ENCODE measurements around the gene SELENOH.

Gene SELENOH

DNA sequence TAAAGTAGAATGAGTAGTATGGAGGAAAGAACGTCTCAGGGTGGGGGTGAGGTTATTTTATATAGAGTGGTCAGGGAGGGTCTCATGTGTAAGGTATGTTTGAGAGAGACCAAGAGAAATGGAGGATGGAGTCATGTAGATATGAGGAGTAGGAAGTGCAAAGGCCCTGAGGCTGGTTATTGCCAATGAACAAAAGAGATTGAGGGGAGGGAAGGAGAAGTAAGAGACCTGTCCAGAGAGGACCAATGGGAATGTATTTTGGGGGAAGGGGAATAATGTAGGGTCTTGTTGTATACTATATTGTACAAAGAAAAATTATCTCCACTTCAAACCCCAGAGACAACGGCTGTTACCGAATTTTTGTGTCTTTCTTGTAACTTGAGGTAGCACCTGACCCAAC is 30.1 kb downstream of the SELENOH start:
- Histone ChIP-seq H3K27ac (ENCODE audit: low read length) (no peak overlapping the region), H4K20me1 (ENCODE audit: insufficient read depth, low read length) (no peaks in the 10 kb centered on the region), H2AFZ (ENCODE audit: low read length) (no peak overlapping the region), H3K36me3 (replicated peaks; ENCODE audit: insufficient read depth, low read length) (no peaks in the 10 kb centered on the region), H3K4me1 (ENCODE audit: low read length) (no peaks in the 10 kb centered on the region), H3K9me3 (replicated peaks; ENCODE audit: insufficient read depth, low read length) (no peaks in the 10 kb centered on the region), H3F3A (ENCODE audit: insufficient read depth, low read length) (no peaks in the 10 kb centered on the region), H3K79me2 (ENCODE audit: low read length) (no peaks in the 10 kb centered on the region), H3K9me2 (replicated peaks; ENCODE audit: insufficient read depth, low read length) (no peaks in the 10 kb centered on the region), H3K4me3 (ENCODE audit: low read length) (no peak overlapping the region), H3K9ac (ENCODE audit: low read length) (no peak overlapping the region), H3K4me2 (ENCODE audit: low read depth, low read length) (no peak overlapping the region), H3K27me3 (replicated peaks; ENCODE audit: insufficient read depth, low read length) (no peaks in the 10 kb centered on the region)
- TF ChIP-seq EZH2phosphoT487 (IDR thresholded peaks at IDR 0.05; ENCODE audit: low read length) (no peak), EZH2 (optimal IDR thresholded peaks at IDR 0.05; ENCODE audit: low read depth, low read length) (no peak)
- TF ChIP-seq, protein P1, sequence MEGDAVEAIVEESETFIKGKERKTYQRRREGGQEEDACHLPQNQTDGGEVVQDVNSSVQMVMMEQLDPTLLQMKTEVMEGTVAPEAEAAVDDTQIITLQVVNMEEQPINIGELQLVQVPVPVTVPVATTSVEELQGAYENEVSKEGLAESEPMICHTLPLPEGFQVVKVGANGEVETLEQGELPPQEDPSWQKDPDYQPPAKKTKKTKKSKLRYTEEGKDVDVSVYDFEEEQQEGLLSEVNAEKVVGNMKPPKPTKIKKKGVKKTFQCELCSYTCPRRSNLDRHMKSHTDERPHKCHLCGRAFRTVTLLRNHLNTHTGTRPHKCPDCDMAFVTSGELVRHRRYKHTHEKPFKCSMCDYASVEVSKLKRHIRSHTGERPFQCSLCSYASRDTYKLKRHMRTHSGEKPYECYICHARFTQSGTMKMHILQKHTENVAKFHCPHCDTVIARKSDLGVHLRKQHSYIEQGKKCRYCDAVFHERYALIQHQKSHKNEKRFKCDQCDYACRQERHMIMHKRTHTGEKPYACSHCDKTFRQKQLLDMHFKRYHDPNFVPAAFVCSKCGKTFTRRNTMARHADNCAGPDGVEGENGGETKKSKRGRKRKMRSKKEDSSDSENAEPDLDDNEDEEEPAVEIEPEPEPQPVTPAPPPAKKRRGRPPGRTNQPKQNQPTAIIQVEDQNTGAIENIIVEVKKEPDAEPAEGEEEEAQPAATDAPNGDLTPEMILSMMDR (IDR thresholded peaks at IDR 0.05; ENCODE audit: low read length), result no peak
- no peak for DNase-seq

DNA sequence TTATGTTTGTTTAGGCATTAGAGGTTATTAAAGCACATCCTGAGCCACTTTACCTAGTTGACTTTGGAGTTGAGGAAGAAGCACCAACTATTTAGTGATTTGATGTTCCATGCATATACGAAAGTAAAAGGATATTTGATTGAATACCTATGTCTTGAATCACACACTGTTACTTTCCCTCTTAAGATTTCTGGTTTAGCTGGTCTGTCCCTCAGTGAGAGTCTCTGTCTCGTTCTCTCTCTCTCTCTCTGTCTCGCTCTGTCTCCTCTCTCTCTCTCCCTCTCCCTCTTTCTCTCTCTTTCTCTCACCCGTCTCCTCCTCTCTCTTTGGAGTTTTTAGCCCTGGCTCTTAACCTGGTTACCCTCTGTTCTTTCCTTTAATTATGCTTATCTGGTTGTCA is 31.3 kb downstream of the SELENOH start:
- DNase-seq, result no peak
- H3K27ac ChIP-seq (ENCODE audit: low read length), result no peak overlapping the region
- no peaks in the 10 kb centered on the region for H3K79me2 ChIP-seq (ENCODE audit: low read length)

DNA sequence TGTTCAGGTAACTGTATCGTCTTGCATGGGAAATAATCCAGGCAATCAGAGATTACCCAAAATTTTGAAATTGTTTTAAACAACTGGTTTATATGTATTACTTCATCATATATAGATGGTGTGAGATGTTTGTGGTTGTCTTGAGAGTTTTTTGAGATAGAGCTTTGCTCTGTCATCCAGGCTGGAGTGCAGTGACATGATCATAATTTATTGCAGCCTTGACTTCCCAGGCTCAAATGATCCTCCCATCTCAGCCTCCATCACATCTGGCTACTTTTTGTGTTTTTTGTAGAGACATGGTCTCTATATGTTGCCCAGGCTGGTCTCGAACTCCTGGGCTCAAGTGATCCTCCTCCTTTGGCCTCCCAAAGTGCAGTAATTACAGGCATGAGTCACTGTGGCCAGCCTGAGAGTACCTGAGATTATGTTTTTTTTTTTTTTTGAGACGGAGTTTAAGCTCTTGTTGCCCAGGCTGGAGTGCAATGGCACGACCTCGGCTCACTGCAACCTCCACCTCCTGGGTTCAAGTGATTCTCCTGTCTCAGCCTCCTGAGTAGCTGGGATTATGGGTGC is 31.8 kb downstream of the SELENOH start:
- no peaks in the 10 kb centered on the region for H3K9me2 ChIP-seq (replicated peaks; ENCODE audit: insufficient read depth, low read length)
- H3K4me1 ChIP-seq (ENCODE audit: low read length), result no peaks in the 10 kb centered on the region
- H4K20me1 ChIP-seq (ENCODE audit: insufficient read depth, low read length), result no peaks in the 10 kb centered on the region
- H3K4me2 ChIP-seq (ENCODE audit: low read depth, low read length), result no peak overlapping the region
- DNase-seq, result no peak
- no peaks in the 10 kb centered on the region for H3K9me3 ChIP-seq (replicated peaks; ENCODE audit: insufficient read depth, low read length)
- TF ChIP-seq EZH2 (optimal IDR thresholded peaks at IDR 0.05; ENCODE audit: low read depth, low read length), result no peak
- H3K79me2 ChIP-seq (ENCODE audit: low read length), result no peaks in the 10 kb centered on the region
- no peaks in the 10 kb centered on the region for H3F3A ChIP-seq (ENCODE audit: insufficient read depth, low read length)
- no peak overlapping the region for H2AFZ ChIP-seq (ENCODE audit: low read length)
- H3K27me3 ChIP-seq (replicated peaks; ENCODE audit: insufficient read depth, low read length), result no peaks in the 10 kb centered on the region
- no peak overlapping the region for H3K4me3 ChIP-seq (ENCODE audit: low read length)
- no peak overlapping the region for H3K27ac ChIP-seq (ENCODE audit: low read length)
- H3K36me3 ChIP-seq (replicated peaks; ENCODE audit: insufficient read depth, low read length), result no peaks in the 10 kb centered on the region
- no peak overlapping the region for H3K9ac ChIP-seq (ENCODE audit: low read length)

More for the DNA sequence above, 31.3 kb downstream of the SELENOH start:
- H3K9ac ChIP-seq (ENCODE audit: low read length), result no peak overlapping the region
- no peak overlapping the region for H3K4me2 ChIP-seq (ENCODE audit: low read depth, low read length)
- no peaks in the 10 kb centered on the region for H3F3A ChIP-seq (ENCODE audit: insufficient read depth, low read length)
- H3K9me3 ChIP-seq (replicated peaks; ENCODE audit: insufficient read depth, low read length), result no peaks in the 10 kb centered on the region
- H4K20me1 ChIP-seq (ENCODE audit: insufficient read depth, low read length), result no peaks in the 10 kb centered on the region
- TF ChIP-seq EZH2 (optimal IDR thresholded peaks at IDR 0.05; ENCODE audit: low read depth, low read length) (no peak), EZH2phosphoT487 (IDR thresholded peaks at IDR 0.05; ENCODE audit: low read length) (no peak)
- TF ChIP-seq, protein P1 (IDR thresholded peaks at IDR 0.05; ENCODE audit: low read length), result no peak
- H3K9me2 ChIP-seq (replicated peaks; ENCODE audit: insufficient read depth, low read length), result no peaks in the 10 kb centered on the region
- H3K4me1 ChIP-seq (ENCODE audit: low read length), result no peaks in the 10 kb centered on the region
- H3K36me3 ChIP-seq (replicated peaks; ENCODE audit: insufficient read depth, low read length), result no peaks in the 10 kb centered on the region
- H3K27me3 ChIP-seq (replicated peaks; ENCODE audit: insufficient read depth, low read length), result no peaks in the 10 kb centered on the region
- H3K4me3 ChIP-seq (ENCODE audit: low read length), result no peak overlapping the region
- no peak overlapping the region for H2AFZ ChIP-seq (ENCODE audit: low read length)

DNA sequence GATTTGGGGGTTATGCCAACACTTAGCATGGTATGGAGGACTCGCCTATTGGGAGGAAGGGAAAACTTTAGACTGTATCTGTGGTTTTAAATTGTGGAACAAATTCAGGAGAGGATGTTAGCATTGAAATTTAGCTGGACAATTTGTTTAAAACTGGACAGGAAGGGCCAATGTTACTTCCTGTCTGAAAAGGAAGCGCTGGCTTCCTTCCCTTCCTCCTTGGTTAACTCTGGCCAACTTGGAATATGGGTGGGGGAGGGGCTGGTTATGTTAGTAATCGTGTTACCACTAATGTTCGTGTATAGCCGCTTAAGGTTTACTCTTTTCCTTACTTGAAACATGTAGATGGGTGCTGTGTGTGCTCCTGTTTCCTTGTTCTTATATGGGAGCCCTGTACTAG is 34.2 kb downstream of the SELENOH start:
- DNase-seq, result no peak
- no peaks in the 10 kb centered on the region for H3K79me2 ChIP-seq (ENCODE audit: low read length)
- no peaks in the 10 kb centered on the region for H3K4me1 ChIP-seq (ENCODE audit: low read length)
- H3K9ac ChIP-seq (ENCODE audit: low read length), result no peak overlapping the region
- H2AFZ ChIP-seq (ENCODE audit: low read length), result no peak overlapping the region
- H3K4me2 ChIP-seq (ENCODE audit: low read depth, low read length), result no peak overlapping the region
- no peak overlapping the region for H3K27ac ChIP-seq (ENCODE audit: low read length)
- H3K36me3 ChIP-seq (replicated peaks; ENCODE audit: insufficient read depth, low read length), result no peaks in the 10 kb centered on the region
- H3K27me3 ChIP-seq (replicated peaks; ENCODE audit: insufficient read depth, low read length), result no peaks in the 10 kb centered on the region
- TF ChIP-seq, protein P1 (IDR thresholded peaks at IDR 0.05; ENCODE audit: low read length), result no peak
- TF ChIP-seq EZH2phosphoT487 (IDR thresholded peaks at IDR 0.05; ENCODE audit: low read length), result no peak
- no peak for TF ChIP-seq EZH2 (optimal IDR thresholded peaks at IDR 0.05; ENCODE audit: low read depth, low read length)
- no peaks in the 10 kb centered on the region for H3K9me3 ChIP-seq (replicated peaks; ENCODE audit: insufficient read depth, low read length)
- H4K20me1 ChIP-seq (ENCODE audit: insufficient read depth, low read length), result no peaks in the 10 kb centered on the region
- no peak overlapping the region for H3K4me3 ChIP-seq (ENCODE audit: low read length)
- H3K9me2 ChIP-seq (replicated peaks; ENCODE audit: insufficient read depth, low read length), result no peaks in the 10 kb centered on the region
- no peaks in the 10 kb centered on the region for H3F3A ChIP-seq (ENCODE audit: insufficient read depth, low read length)
